HL-60 (cell line): ENCODE data around the gene RPS6KA4.
A peak's percentile ranks its signal among the peaks of the same experiment; 100 is the strongest.

Source experiments
- DNase-seq, 2 experiments: peaks; one replicate each; pipeline ENCODE4 v3.0.0-alpha.2; 2010 to 2020; ENCODE audit warnings: low read depth in 1 of 2, low spot score in 1 of 2
- H3K27ac ChIP-seq: fragments of 250-450 bp; sonication (Bioruptor Pico); replicated peaks from 2 replicates; pipeline ENCODE4 v1.5.1; 2020; ENCODE audit warnings: mild to moderate bottlenecking, moderate library complexity
- H3K27me3 ChIP-seq: fragments of 250-450 bp; sonication (Bioruptor Pico); 2 replicates; pipeline ENCODE4 v1.5.1; 2021; ENCODE audit warnings: mild to moderate bottlenecking, moderate library complexity; ENCODE audit not compliant: insufficient read depth, poor library complexity, severe bottlenecking
- H3K4me3 ChIP-seq: replicated peaks from 2 replicates; pipeline ENCODE4 v1.5.1; 2011; ENCODE audit warnings: mild to moderate bottlenecking, control low read depth, low read length; ENCODE audit not compliant: insufficient read depth
- GABPA ChIP-seq: IDR thresholded peaks from 2 replicates; pipeline ENCODE4 v1.6.1; 2012; ENCODE audit warnings: low read depth
- POLR2AphosphoS5 ChIP-seq: IDR thresholded peaks from 2 replicates; pipeline ENCODE4 v1.6.1; 2012; ENCODE audit warnings: low read depth
- SPI1 ChIP-seq: IDR thresholded peaks from 2 replicates; pipeline ENCODE4 v1.6.1; 2012; ENCODE audit warnings: low read depth, mild to moderate bottlenecking, borderline replicate concordance
- TF ChIP-seq, protein P1 (sequence below): IDR thresholded peaks from one replicate; pipeline ENCODE4 v1.5.1; 2011; ENCODE audit warnings: low read length, control low read depth, inconsistent platforms; ENCODE audit not compliant: insufficient read depth
- TF ChIP-seq, protein P2 (sequence below): IDR thresholded peaks from 2 replicates; pipeline ENCODE4 v1.6.1; 2012; ENCODE audit warnings: low read depth; ENCODE audit not compliant: insufficient replicate concordance

The RPS6KA4 gene

DNA sequence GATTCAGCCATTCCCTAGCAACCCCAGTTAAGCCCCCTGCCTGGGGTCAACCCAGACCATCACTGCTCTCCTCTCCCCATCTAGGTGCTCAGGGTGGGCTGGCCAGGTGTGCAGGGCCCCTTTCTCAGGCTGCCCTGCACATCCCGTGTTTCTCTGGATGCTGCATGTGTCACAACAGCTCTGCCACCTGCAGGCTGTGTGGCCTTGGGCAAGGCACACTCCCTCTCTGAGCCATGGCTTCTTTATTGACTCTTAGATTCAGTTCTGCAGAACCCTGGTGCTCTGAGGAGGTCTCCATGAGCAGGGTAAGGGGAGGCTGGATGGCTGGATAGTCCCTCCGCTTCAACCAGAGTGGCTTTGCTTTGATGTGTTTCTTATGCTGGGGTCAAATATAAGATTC is 24.6 kb downstream of the RPS6KA4 start:
- no peaks in the 10 kb centered on the region for H3K27me3 ChIP-seq
- H3K4me3 ChIP-seq: no peak overlapping the region
- TF ChIP-seq, protein P1, sequence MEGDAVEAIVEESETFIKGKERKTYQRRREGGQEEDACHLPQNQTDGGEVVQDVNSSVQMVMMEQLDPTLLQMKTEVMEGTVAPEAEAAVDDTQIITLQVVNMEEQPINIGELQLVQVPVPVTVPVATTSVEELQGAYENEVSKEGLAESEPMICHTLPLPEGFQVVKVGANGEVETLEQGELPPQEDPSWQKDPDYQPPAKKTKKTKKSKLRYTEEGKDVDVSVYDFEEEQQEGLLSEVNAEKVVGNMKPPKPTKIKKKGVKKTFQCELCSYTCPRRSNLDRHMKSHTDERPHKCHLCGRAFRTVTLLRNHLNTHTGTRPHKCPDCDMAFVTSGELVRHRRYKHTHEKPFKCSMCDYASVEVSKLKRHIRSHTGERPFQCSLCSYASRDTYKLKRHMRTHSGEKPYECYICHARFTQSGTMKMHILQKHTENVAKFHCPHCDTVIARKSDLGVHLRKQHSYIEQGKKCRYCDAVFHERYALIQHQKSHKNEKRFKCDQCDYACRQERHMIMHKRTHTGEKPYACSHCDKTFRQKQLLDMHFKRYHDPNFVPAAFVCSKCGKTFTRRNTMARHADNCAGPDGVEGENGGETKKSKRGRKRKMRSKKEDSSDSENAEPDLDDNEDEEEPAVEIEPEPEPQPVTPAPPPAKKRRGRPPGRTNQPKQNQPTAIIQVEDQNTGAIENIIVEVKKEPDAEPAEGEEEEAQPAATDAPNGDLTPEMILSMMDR: no peak
- no peak for TF ChIP-seq GABPA
- no peak for TF ChIP-seq SPI1
- TF ChIP-seq, protein P2, sequence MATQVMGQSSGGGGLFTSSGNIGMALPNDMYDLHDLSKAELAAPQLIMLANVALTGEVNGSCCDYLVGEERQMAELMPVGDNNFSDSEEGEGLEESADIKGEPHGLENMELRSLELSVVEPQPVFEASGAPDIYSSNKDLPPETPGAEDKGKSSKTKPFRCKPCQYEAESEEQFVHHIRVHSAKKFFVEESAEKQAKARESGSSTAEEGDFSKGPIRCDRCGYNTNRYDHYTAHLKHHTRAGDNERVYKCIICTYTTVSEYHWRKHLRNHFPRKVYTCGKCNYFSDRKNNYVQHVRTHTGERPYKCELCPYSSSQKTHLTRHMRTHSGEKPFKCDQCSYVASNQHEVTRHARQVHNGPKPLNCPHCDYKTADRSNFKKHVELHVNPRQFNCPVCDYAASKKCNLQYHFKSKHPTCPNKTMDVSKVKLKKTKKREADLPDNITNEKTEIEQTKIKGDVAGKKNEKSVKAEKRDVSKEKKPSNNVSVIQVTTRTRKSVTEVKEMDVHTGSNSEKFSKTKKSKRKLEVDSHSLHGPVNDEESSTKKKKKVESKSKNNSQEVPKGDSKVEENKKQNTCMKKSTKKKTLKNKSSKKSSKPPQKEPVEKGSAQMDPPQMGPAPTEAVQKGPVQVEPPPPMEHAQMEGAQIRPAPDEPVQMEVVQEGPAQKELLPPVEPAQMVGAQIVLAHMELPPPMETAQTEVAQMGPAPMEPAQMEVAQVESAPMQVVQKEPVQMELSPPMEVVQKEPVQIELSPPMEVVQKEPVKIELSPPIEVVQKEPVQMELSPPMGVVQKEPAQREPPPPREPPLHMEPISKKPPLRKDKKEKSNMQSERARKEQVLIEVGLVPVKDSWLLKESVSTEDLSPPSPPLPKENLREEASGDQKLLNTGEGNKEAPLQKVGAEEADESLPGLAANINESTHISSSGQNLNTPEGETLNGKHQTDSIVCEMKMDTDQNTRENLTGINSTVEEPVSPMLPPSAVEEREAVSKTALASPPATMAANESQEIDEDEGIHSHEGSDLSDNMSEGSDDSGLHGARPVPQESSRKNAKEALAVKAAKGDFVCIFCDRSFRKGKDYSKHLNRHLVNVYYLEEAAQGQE: no peak
- TF ChIP-seq POLR2AphosphoS5: no peak
- no peak overlapping the region for H3K27ac ChIP-seq
- DNase-seq: no peak

DNA sequence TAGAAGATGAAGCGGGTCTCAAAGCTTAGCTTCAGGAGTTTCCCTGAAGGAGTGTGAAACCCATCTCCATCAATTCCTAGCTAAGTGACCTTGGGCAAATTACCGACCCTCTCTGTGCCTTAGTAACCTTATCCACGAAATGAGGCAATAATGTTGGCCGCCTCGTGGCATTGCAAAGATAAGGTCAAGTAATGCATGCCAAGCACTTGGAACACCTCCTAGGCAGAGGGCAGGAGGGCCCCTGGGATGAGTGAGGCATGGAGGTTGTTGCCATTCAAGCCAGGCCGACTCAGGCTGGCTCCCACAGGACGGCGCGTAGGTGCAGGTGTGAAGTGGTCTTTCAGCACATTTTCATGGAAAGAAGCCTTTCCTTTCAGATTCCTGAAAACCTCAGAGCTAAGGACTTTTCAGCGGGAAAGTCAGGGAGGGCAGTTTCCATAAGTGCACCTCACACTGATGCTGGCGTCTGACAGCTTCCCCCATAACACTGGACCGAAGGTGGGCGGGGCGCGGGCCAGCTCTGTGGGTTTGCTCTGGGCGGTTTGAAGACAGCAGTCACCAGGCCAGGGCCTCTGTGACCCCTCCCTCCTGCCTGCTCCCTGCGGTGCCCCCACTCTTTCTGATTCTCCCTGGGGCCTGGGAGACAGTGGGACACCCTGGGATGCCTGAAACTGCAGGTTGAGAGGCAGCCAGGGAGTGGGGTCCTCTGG is 25.2 kb downstream of the RPS6KA4 start:
- no peak overlapping the region for H3K4me3 ChIP-seq
- H3K27ac ChIP-seq: no peak overlapping the region
- H3K27me3 ChIP-seq: no peaks in the 10 kb centered on the region
- no peak for TF ChIP-seq POLR2AphosphoS5
- no peak for TF ChIP-seq GABPA
- TF ChIP-seq, protein P2: no peak
- TF ChIP-seq, protein P1: no peak
- TF ChIP-seq SPI1: no peak
- DNase-seq: no peak

DNA sequence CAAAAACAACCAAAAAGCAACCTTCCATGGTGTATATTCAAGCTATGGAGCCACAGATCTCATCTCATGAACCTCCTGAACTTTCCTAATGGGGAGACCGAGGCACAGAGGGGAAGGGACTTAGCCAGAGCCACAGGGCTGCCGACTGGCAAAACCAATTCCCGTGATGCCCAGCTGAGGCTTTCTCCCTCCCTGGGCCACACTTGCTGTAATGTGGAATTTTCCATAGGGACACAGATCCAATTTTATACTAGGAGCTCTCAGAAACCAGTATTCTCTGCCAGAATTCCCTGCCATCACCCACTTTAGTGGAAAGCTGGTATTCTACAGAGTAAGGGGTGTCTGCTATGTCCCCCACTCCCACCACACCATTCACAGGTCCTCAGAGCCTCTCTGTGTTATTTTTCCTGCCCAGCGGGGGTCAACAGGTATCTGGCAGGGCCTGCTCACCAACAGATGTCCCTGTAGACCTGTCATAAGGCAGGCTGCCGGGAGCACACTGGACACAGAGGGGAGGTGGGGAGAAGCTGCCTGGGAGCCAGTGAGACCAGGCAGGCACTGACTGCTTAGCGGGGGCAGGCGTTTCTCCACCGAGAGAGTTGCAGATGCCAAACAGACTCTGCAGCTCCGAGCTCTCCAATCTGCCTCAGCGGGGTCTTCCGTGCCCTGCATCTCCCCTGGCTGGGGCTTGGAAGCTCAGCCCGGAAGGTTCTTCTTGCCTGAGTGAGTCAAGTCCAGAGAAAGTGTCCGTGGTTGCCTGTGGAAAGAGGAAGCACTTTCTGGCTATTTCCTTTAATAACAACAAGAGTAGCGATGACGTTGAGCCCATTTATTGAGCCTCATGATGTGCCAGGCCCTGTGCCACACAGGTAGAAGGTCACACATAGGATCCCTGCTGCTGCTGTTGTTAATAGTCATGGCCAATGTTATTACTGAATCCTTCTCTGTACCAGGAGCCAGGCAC is 26.3 kb downstream of the RPS6KA4 start:
- Histone ChIP-seq H3K4me3 (no peak overlapping the region), H3K27ac (peak overlapping the region; percentile 63), H3K27me3 (no peaks in the 10 kb centered on the region)
- TF ChIP-seq, protein P2: no peak
- TF ChIP-seq SPI1 (peak; percentile 20; the same call in 1 of the 2 replicates), POLR2AphosphoS5 (no peak)
- DNase-seq: peak in 1 of 2 experiments; percentile 74
